ENCODE data around the gene PER3. TPM values are rescaled to one million over a fixed set of nuclear protein-coding genes. Genes with fewer than 3 reads are reported as not detected.

Gene PER3
- total RNA-seq, 1 experiment from 2014 or later = 9.0 TPM

- H4K8ac ChIP-seq (replicated peaks; ENCODE audit: insufficient read length, low read depth, low read length) = no peak overlapping the region
- H3K4me1 ChIP-seq (ENCODE audit: insufficient read depth, low read length) = no peaks in the 10 kb centered on the region
- no peak overlapping the region for H3K4me3 Mint-ChIP-seq
- DNase-seq = no peak
- no peak overlapping the region for H2AK5ac ChIP-seq (ENCODE audit: insufficient read length, low read length)
- no peak overlapping the region for H2BK15ac ChIP-seq (ENCODE audit: low read depth, low read length)
- no peak overlapping the region for H3K56ac ChIP-seq (ENCODE audit: insufficient read length, low read depth, low read length)
- no peak overlapping the region for H2BK20ac ChIP-seq (ENCODE audit: low read depth, low read length, poor library complexity, severe bottlenecking)
- H3K79me2 ChIP-seq (ENCODE audit: insufficient read depth, low read length) = no peaks in the 10 kb centered on the region
- no peak overlapping the region for H3K9ac ChIP-seq (ENCODE audit: extremely low read depth, insufficient read length, low read length)
- H3K9me3 Mint-ChIP-seq = peaks cover 5 to 7% of the 10 kb centered on the region in 2 experiments; a peak in 3 of 5 replicates
- no peaks in the 10 kb centered on the region for H3K27me3 ChIP-seq (ENCODE audit: insufficient read depth, low read length)
- H3K27ac ChIP-seq (ENCODE audit: insufficient read length, low read depth, low read length) = no peak overlapping the region
- no peak overlapping the region for H3K4ac ChIP-seq (ENCODE audit: low read depth, low read length)
- H2BK120ac ChIP-seq (ENCODE audit: low read depth, low read length, poor library complexity, severe bottlenecking) = no peak overlapping the region
- TF ChIP-seq CTCF (conservative IDR thresholded peaks at IDR 0.05) = no peak
- H3K9me3 ChIP-seq (ENCODE audit: control insufficient read depth, low read depth, low read length) = no peaks in the 10 kb centered on the region
- no peak overlapping the region for H2AFZ ChIP-seq (ENCODE audit: low read length)
- no peak overlapping the region for H4K5ac ChIP-seq (ENCODE audit: insufficient read length, low read depth, low read length)
- no peak overlapping the region for H3T11ph ChIP-seq (ENCODE audit: low read length)
- no peak overlapping the region for H3K18ac ChIP-seq (ENCODE audit: insufficient read length, low read depth, low read length)
- H4K20me1 ChIP-seq (ENCODE audit: control insufficient read depth, insufficient read depth, insufficient read length) = no peaks in the 10 kb centered on the region
- no peak overlapping the region for H3K4me2 ChIP-seq (ENCODE audit: insufficient read depth, insufficient read length, low read length)
- H2BK5ac ChIP-seq (ENCODE audit: insufficient read length, low read length) = no peak overlapping the region
- no peaks in the 10 kb centered on the region for H3K36me3 Mint-ChIP-seq (ENCODE audit: insufficient read depth in 1 of 3, low read depth in 3 of 3)
- no peak overlapping the region for H3K23ac ChIP-seq (ENCODE audit: insufficient read length, low read depth, low read length)
- no CpG with 5 or more reads among the region's 1 CpG for WGBS (ENCODE audit: extremely low coverage, insufficient read length, low lambda C conversion rate)
- no peak overlapping the region for H3K14ac ChIP-seq (ENCODE audit: insufficient read depth, low read length)
- H3K27ac Mint-ChIP-seq = no peak overlapping the region
- no peaks in the 10 kb centered on the region for H3K79me1 ChIP-seq (ENCODE audit: insufficient read depth, low read depth, low read length, poor library complexity, severe bottlenecking)
- peaks cover 2% of the 10 kb centered on the region; the same call in 1 of the 2 replicates for H3K27me3 Mint-ChIP-seq (ENCODE audit: low read depth)
- H2BK12ac ChIP-seq (ENCODE audit: insufficient read length, low read depth, low read length) = no peak overlapping the region
- 0 out of 4 replicates have a peak, but pooled peaks cover 0 to 3% of the 10 kb centered on the region in 2 experiments for H3K4me1 Mint-ChIP-seq
- no peaks in the 10 kb centered on the region for H3K23me2 ChIP-seq (ENCODE audit: insufficient read length, low read depth, low read length, poor library complexity, severe bottlenecking)
- H4K91ac ChIP-seq (ENCODE audit: insufficient read length, low read depth, low read length) = no peak overlapping the region
Observed at GRCh38 chr1:7884757-7885156, 100.7 kb downstream of the PER3 start.

Measured in H9 (cell line).